ENCODE results near the gene PCDHGB4.
A peak's percentile ranks its signal among the peaks of the same experiment; 100 is the strongest.

Gene PCDHGB4

DNA sequence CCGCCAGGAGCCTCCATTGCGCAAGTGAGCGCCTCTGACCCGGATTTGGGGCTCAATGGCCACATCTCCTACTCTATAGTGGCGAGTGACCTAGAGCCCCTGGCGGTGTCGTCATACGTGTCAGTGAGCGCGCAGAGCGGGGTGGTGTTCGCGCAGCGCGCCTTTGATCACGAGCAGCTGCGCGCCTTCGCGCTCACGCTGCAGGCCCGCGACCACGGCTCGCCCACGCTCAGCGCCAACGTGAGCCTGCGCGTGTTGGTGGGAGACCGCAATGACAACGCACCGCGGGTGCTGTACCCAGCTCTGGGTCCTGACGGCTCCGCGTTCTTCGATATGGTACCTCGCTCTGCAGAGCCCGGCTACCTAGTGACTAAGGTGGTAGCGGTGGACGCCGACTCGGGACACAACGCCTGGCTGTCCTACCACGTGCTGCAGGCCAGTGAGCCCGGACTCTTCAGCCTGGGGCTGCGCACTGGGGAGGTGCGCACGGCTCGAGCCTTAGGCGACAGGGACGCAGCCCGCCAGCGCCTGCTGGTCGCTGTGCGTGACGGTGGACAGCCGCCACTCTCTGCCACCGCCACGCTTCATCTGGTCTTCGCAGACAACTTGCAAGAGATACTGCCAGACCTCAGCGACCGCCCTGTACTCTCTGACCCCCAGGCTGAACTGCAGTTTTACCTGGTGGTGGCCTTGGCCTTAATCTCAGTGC lies 22.3 kb downstream of the PCDHGB4 start:
- Histone ChIP-seq H3K4me1 (ENCODE audit: insufficient read depth, low read length) (no peaks in the 10 kb centered on the region), H3K27ac (ENCODE audit: low read length) (no peak overlapping the region), H3K27me3 (ENCODE audit: insufficient read depth, low read length, poor library complexity) (no peaks in the 10 kb centered on the region), H3K9me3 (ENCODE audit: insufficient read depth, low read length, severe bottlenecking) (no peaks in the 10 kb centered on the region), H3K4me2 (ENCODE audit: insufficient read depth, low read length) (no peak overlapping the region), H3K79me2 (ENCODE audit: insufficient read depth, low read length) (no peaks in the 10 kb centered on the region), H4K20me1 (ENCODE audit: insufficient read depth, low read length) (no peaks in the 10 kb centered on the region), H3K4me3 (ENCODE audit: low read depth in 1 of 2, low read length in 2 of 2) (no peak overlapping the region), H3K36me3 (ENCODE audit: insufficient read depth, low read length) (no peaks in the 10 kb centered on the region), H2AFZ (ENCODE audit: low read depth, low read length) (no peak overlapping the region), H3K9ac (ENCODE audit: low read depth, low read length) (no peak overlapping the region)
- ATAC-seq (ENCODE audit: insufficient read depth, low read depth) (no peak), DNase-seq (no peak)
- TF ChIP-seq EZH2 (IDR thresholded peaks at IDR 0.05; ENCODE audit: borderline replicate concordance, low read depth, low read length, severe bottlenecking) = no peak
- TF ChIP-seq, protein P1, sequence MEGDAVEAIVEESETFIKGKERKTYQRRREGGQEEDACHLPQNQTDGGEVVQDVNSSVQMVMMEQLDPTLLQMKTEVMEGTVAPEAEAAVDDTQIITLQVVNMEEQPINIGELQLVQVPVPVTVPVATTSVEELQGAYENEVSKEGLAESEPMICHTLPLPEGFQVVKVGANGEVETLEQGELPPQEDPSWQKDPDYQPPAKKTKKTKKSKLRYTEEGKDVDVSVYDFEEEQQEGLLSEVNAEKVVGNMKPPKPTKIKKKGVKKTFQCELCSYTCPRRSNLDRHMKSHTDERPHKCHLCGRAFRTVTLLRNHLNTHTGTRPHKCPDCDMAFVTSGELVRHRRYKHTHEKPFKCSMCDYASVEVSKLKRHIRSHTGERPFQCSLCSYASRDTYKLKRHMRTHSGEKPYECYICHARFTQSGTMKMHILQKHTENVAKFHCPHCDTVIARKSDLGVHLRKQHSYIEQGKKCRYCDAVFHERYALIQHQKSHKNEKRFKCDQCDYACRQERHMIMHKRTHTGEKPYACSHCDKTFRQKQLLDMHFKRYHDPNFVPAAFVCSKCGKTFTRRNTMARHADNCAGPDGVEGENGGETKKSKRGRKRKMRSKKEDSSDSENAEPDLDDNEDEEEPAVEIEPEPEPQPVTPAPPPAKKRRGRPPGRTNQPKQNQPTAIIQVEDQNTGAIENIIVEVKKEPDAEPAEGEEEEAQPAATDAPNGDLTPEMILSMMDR (IDR thresholded peaks at IDR 0.05; ENCODE audit: borderline replicate concordance, extremely low read depth, low read length, poor library complexity, severe bottlenecking) = no peak

DNA sequence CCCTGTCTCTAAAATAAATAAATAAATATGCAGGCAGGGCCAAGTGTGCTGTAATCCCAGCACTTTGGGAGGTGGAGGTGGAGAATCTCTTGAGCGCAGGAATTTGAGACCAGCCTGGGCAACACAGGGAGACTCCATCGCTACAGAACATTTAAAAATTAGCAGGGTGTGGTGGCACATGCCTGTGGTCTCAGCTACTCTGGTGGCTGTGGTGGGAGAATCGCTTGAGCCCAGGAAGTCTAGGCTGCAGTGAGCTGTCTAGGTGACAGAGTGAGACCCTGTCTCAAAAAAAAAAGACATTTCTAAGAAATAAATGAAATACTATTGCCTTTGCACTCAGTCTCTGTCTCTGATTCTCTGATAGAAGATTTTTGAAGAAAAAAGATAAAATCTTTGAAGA lies 24.1 kb downstream of the PCDHGB4 start:
- H4K20me1 ChIP-seq (ENCODE audit: insufficient read depth, low read length) = no peaks in the 10 kb centered on the region
- no peak overlapping the region for H2AFZ ChIP-seq (ENCODE audit: low read depth, low read length)
- no peak for TF ChIP-seq EZH2 (IDR thresholded peaks at IDR 0.05; ENCODE audit: borderline replicate concordance, low read depth, low read length, severe bottlenecking)
- TF ChIP-seq, protein P1 (IDR thresholded peaks at IDR 0.05; ENCODE audit: borderline replicate concordance, extremely low read depth, low read length, poor library complexity, severe bottlenecking) = no peak
- H3K9ac ChIP-seq (ENCODE audit: low read depth, low read length) = no peak overlapping the region
- H3K4me1 ChIP-seq (ENCODE audit: insufficient read depth, low read length) = no peaks in the 10 kb centered on the region
- no peak overlapping the region for H3K4me3 ChIP-seq (ENCODE audit: low read depth in 1 of 2, low read length in 2 of 2)
- H3K79me2 ChIP-seq (ENCODE audit: insufficient read depth, low read length) = no peaks in the 10 kb centered on the region
- H3K4me2 ChIP-seq (ENCODE audit: insufficient read depth, low read length) = no peak overlapping the region
- no peak overlapping the region for H3K27ac ChIP-seq (ENCODE audit: low read length)
- no peaks in the 10 kb centered on the region for H3K27me3 ChIP-seq (ENCODE audit: insufficient read depth, low read length, poor library complexity)
- DNase-seq = no peak
- H3K9me3 ChIP-seq (ENCODE audit: insufficient read depth, low read length, severe bottlenecking) = no peaks in the 10 kb centered on the region
- peak; percentile 56; the same call in 2 of the 3 replicates for ATAC-seq (ENCODE audit: insufficient read depth, low read depth)
- no peaks in the 10 kb centered on the region for H3K36me3 ChIP-seq (ENCODE audit: insufficient read depth, low read length)

DNA sequence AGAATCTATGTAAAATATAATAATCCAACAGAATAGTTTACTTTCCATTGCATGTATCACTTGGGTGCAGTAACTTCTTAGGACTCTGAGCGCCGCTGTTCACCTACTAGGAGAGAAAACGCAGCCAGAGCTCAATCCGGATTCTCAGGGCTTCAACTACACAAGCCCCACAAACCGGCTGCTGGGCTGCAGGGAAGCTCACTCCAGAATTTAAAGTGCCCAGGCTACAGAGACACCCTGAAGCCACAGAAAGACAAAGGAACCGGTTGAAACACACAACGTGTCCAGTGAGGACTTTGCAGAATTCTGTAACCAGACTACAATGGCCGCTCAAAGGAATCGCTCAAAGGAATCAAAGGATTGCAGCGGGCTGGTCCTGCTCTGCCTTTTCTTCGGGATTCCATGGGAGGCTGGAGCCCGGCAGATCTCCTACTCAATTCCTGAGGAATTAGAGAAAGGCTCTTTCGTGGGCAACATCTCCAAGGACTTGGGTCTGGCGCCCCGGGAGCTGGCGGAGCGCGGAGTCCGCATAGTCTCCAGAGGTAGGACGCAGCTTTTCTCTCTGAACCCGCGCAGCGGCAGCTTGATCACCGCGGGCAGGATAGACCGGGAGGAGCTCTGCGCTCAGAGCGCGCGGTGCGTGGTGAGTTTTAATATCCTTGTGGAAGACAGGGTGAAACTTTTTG lies 25.5 kb downstream of the PCDHGB4 start, which contains the start of gene PCDHGA10:
Gene PCDHGA10, plus strand, starts transcription at position 134 of the 686 bp plus-strand sequence. Its CDS starts 189 bp downstream, at position 323.
- no peaks in the 10 kb centered on the region for H3K27me3 ChIP-seq (ENCODE audit: insufficient read depth, low read length, poor library complexity)
- H3K36me3 ChIP-seq (ENCODE audit: insufficient read depth, low read length) = no peaks in the 10 kb centered on the region
- H3K9me3 ChIP-seq (ENCODE audit: insufficient read depth, low read length, severe bottlenecking) = no peaks in the 10 kb centered on the region
- H3K27ac ChIP-seq (ENCODE audit: low read length) = no peak within 1 kb of the TSS
- DNase-seq (peak; percentile 50), ATAC-seq (ENCODE audit: insufficient read depth, low read depth) (peak; percentile 80)
- no peak for TF ChIP-seq EZH2 (IDR thresholded peaks at IDR 0.05; ENCODE audit: borderline replicate concordance, low read depth, low read length, severe bottlenecking)
- TF ChIP-seq, protein P1 (IDR thresholded peaks at IDR 0.05; ENCODE audit: borderline replicate concordance, extremely low read depth, low read length, poor library complexity, severe bottlenecking) = peak; percentile 65
- no peak within 1 kb of the TSS for H3K4me3 ChIP-seq (ENCODE audit: low read depth in 1 of 2, low read length in 2 of 2)
- peak within 1 kb of the TSS; percentile 49 for H2AFZ ChIP-seq (ENCODE audit: low read depth, low read length)
- no peaks in the 10 kb centered on the region for H3K79me2 ChIP-seq (ENCODE audit: insufficient read depth, low read length)
- H3K9ac ChIP-seq (ENCODE audit: low read depth, low read length) = no peak within 1 kb of the TSS
- H4K20me1 ChIP-seq (ENCODE audit: insufficient read depth, low read length) = no peaks in the 10 kb centered on the region
- H3K4me1 ChIP-seq (ENCODE audit: insufficient read depth, low read length) = no peaks in the 10 kb centered on the region
- no peak within 1 kb of the TSS for H3K4me2 ChIP-seq (ENCODE audit: insufficient read depth, low read length)

Data from DND-41 (cell line).